ENCODE data around the gene TEK. TPM values are rescaled to one million over a fixed set of nuclear protein-coding genes. Genes with fewer than 3 reads are reported as not detected.
"Not testable (repeated sequence)": the region's sequence is repeated elsewhere in the genome, so short reads cannot be mapped to it uniquely, and the experiment has no call there.

The TEK gene
- total and polyA plus RNA-seq, 9 donors: 2.0 to 22.2 (median 4.0) TPM

GRCh38 chr9:27212621-27213020 lies 103.6 kb downstream of the TEK start:
- H3K4me1 ChIP-seq (ENCODE audit: insufficient read depth): no peaks in the 10 kb centered on the region
- no peaks in the 10 kb centered on the region for H3K36me3 ChIP-seq
- no peak overlapping the region for H3K27ac ChIP-seq
- no peaks in the 10 kb centered on the region for H3K9me3 ChIP-seq
- 96 to 97% (median 97%) methylated on average over 14 of the region's 14 CpGs for WGBS, 3 donors
- intact Hi-C loops (cut with DNase I): no loop called here
- TF ChIP-seq EP300 (IDR thresholded peaks at IDR 0.05) (no peak), POLR2A (IDR thresholded peaks at IDR 0.05) (no peak), CTCF (IDR thresholded peaks at IDR 0.05) (no peak)
- no peak overlapping the region for H3K4me3 ChIP-seq
- DNase-seq: no peak
- H3K27me3 ChIP-seq: no peaks in the 10 kb centered on the region

GRCh38 chr9:27227192-27227591 lies 118.2 kb downstream of the TEK start:
- TF ChIP-seq CTCF (IDR thresholded peaks at IDR 0.05) (no peak), POLR2A (IDR thresholded peaks at IDR 0.05) (no peak), EP300 (IDR thresholded peaks at IDR 0.05) (no peak)
- H3K9me3 ChIP-seq: no peaks in the 10 kb centered on the region
- H3K4me1 ChIP-seq (ENCODE audit: insufficient read depth): no peaks in the 10 kb centered on the region
- no peak overlapping the region for H3K27ac ChIP-seq
- intact Hi-C loops (cut with DNase I): no loop called here
- H3K27me3 ChIP-seq: no peaks in the 10 kb centered on the region
- DNase-seq: no peak
- H3K4me3 ChIP-seq: no peak overlapping the region
- 95 to 97% (median 95%) methylated on average over 4 of the region's 4 CpGs for WGBS, 3 donors
- H3K36me3 ChIP-seq: no peaks in the 10 kb centered on the region

- WGBS, 3 donors: 81 to 92% (median 86%) methylated on average over 11 to 12 of the region's 12 CpGs
- H3K4me3 ChIP-seq; DNase-seq; intact Hi-C loops (cut with DNase I); H3K27me3 ChIP-seq; H3K27ac ChIP-seq; H3K36me3 ChIP-seq; H3K9me3 ChIP-seq; H3K4me1 ChIP-seq (ENCODE audit: insufficient read depth): not testable (repeated sequence)
Observed at GRCh38 chr9:27239648-27240047, 130.6 kb downstream of the TEK start.

- intact Hi-C loops (cut with DNase I): no loop called here
- H3K27ac ChIP-seq: no peak overlapping the region
- H3K4me1 ChIP-seq (ENCODE audit: insufficient read depth): no peaks in the 10 kb centered on the region
- no peaks in the 10 kb centered on the region for H3K36me3 ChIP-seq
- TF ChIP-seq EP300 (IDR thresholded peaks at IDR 0.05): no peak
- no peak for TF ChIP-seq POLR2A (IDR thresholded peaks at IDR 0.05)
- TF ChIP-seq CTCF (IDR thresholded peaks at IDR 0.05): no peak
- DNase-seq: no peak
- H3K4me3 ChIP-seq: no peak overlapping the region
- 23 to 28% (median 27%) methylated on average over 2 of the region's 2 CpGs for WGBS, 3 donors
- H3K27me3 ChIP-seq: no peaks in the 10 kb centered on the region
- no peaks in the 10 kb centered on the region for H3K9me3 ChIP-seq
Observed at GRCh38 chr9:27247756-27248155, 138.7 kb downstream of the TEK start.

GRCh38 chr9:27248702-27249101 lies 139.7 kb downstream of the TEK start:
- no peak for TF ChIP-seq EP300 (IDR thresholded peaks at IDR 0.05)
- TF ChIP-seq POLR2A (IDR thresholded peaks at IDR 0.05): no peak
- no peak for TF ChIP-seq CTCF (IDR thresholded peaks at IDR 0.05)
- intact Hi-C loops (cut with DNase I): no loop called here
- no peaks in the 10 kb centered on the region for H3K27me3 ChIP-seq
- no peak overlapping the region for H3K27ac ChIP-seq
- H3K9me3 ChIP-seq: no peaks in the 10 kb centered on the region
- H3K4me1 ChIP-seq (ENCODE audit: insufficient read depth): no peaks in the 10 kb centered on the region
- no peak overlapping the region for H3K4me3 ChIP-seq
- DNase-seq: no peak
- H3K36me3 ChIP-seq: no peaks in the 10 kb centered on the region
